OCI-LY3 (cell line): ENCODE results near the gene PHKA1.
A peak's percentile ranks its signal among the peaks of the same experiment; 100 is the strongest.

ENCODE experiments used
- H2AFZ ChIP-seq: fragments of 200-600, 300-600 bp; shearing (Covaris generic); 2 replicates; pipeline ENCODE4 v1.6.0; 2014; ENCODE audit warnings: antibody characterized with exemption, low read depth, low read length
- H3K27ac ChIP-seq: fragments of 200-600, 300-600 bp; sonication (generic); 2 replicates; pipeline ENCODE4 v1.5.1; 2014; ENCODE audit warnings: mild to moderate bottlenecking, low read length, moderate library complexity, mixed read lengths
- H3K27me3 ChIP-seq: fragments of 200-600, 300-600 bp; sonication (generic); 2 replicates; pipeline ENCODE4 v1.6.1; 2014; ENCODE audit warnings: low read depth, low read length, mixed read lengths
- H3K36me3 ChIP-seq: fragments of 200-600, 300-600 bp; sonication (generic); replicated peaks from 2 replicates; pipeline ENCODE3; 2014; ENCODE audit warnings: low read depth, low read length, mixed read lengths
- H3K4me1 ChIP-seq: fragments of 300-600, 200-600 bp; sonication (generic); 2 replicates; pipeline ENCODE4 v1.6.1; 2014; ENCODE audit warnings: low read length, mixed read lengths
- H3K4me2 ChIP-seq: fragments of 200-600, 300-600 bp; sonication (generic); 2 replicates; pipeline ENCODE4 v1.6.1; 2014; ENCODE audit warnings: low read length, mixed read lengths
- H3K4me3 ChIP-seq: fragments of 300-600, 200-600 bp; sonication (generic); 2 replicates; pipeline ENCODE4 v1.5.1; 2014; ENCODE audit warnings: antibody characterized with exemption, mild to moderate bottlenecking, low read length, moderate library complexity
- H3K79me2 ChIP-seq: fragments of 300-600, 200-600 bp; shearing (Covaris generic); 2 replicates; pipeline ENCODE4 v1.6.1; 2014; ENCODE audit warnings: mild to moderate bottlenecking, low read length, mixed read lengths
- H3K9ac ChIP-seq: fragments of 300-600, 200-600 bp; shearing (Covaris generic); 2 replicates; pipeline ENCODE4 v1.6.0; 2014; ENCODE audit warnings: mild to moderate bottlenecking, low read length, moderate library complexity
- H3K9me3 ChIP-seq: fragments of 200-600, 300-600 bp; shearing (Covaris generic); 2 replicates; pipeline ENCODE4 v1.6.1; 2014; ENCODE audit warnings: low read length, mixed read lengths; ENCODE audit not compliant: insufficient read depth
- H4K20me1 ChIP-seq: fragments of 200-600, 300-600 bp; sonication (generic); 2 replicates; pipeline ENCODE4 v1.6.1; 2016; ENCODE audit warnings: low read length, mixed read lengths; ENCODE audit not compliant: insufficient read depth
- CTCF ChIP-seq: fragments of 200-600, 300-600 bp; sonication (generic); IDR thresholded peaks from 2 replicates; pipeline ENCODE4 v1.5.1; 2014; ENCODE audit warnings: antibody characterized with exemption, low read length, low read depth
- EZH2phosphoT487 ChIP-seq: fragments of 200-600 bp; shearing (Covaris generic); IDR thresholded peaks from 2 replicates; pipeline ENCODE4 v1.6.1; 2018; ENCODE audit warnings: antibody characterized with exemption, mixed run types, low read depth

Gene PHKA1

GRCh38 chrX:72652082-72652481, 62.0 kb downstream of the PHKA1 start:
- no peak overlapping the region for H3K4me3 ChIP-seq
- H2AFZ ChIP-seq = no peak overlapping the region
- no peaks in the 10 kb centered on the region for H3K27me3 ChIP-seq
- H3K27ac ChIP-seq = no peak overlapping the region
- no peaks in the 10 kb centered on the region for H3K79me2 ChIP-seq
- H3K9me3 ChIP-seq = no peaks in the 10 kb centered on the region
- no peaks in the 10 kb centered on the region for H4K20me1 ChIP-seq
- H3K9ac ChIP-seq = no peak overlapping the region
- no peaks in the 10 kb centered on the region for H3K4me1 ChIP-seq
- no peak overlapping the region for H3K4me2 ChIP-seq
- TF ChIP-seq CTCF = no peak
- no peak for TF ChIP-seq EZH2phosphoT487
- H3K36me3 ChIP-seq = peaks cover 11% of the 10 kb centered on the region

GRCh38 chrX:72644946-72645345, 69.2 kb downstream of the PHKA1 start:
- no peaks in the 10 kb centered on the region for H3K27me3 ChIP-seq
- TF ChIP-seq EZH2phosphoT487 (no peak), CTCF (no peak)

GRCh38 chrX:72641611-72642010, 72.5 kb downstream of the PHKA1 start:
- no peak overlapping the region for H3K4me2 ChIP-seq
- TF ChIP-seq CTCF = no peak
- no peak for TF ChIP-seq EZH2phosphoT487
- H3K9me3 ChIP-seq = no peaks in the 10 kb centered on the region
- H2AFZ ChIP-seq = no peak overlapping the region
- H3K79me2 ChIP-seq = no peaks in the 10 kb centered on the region
- H4K20me1 ChIP-seq = no peaks in the 10 kb centered on the region
- no peak overlapping the region for H3K27ac ChIP-seq
- peaks cover 8% of the 10 kb centered on the region for H3K36me3 ChIP-seq
- H3K4me3 ChIP-seq = no peak overlapping the region
- H3K4me1 ChIP-seq = peaks cover 13% of the 10 kb centered on the region
- H3K9ac ChIP-seq = no peak overlapping the region
- H3K27me3 ChIP-seq = no peaks in the 10 kb centered on the region

More at GRCh38 chrX:72644946-72645345, 69.2 kb downstream of the PHKA1 start:
- no peaks in the 10 kb centered on the region for H4K20me1 ChIP-seq
- H2AFZ ChIP-seq = no peak overlapping the region
- H3K9ac ChIP-seq = no peak overlapping the region
- H3K9me3 ChIP-seq = no peaks in the 10 kb centered on the region
- peaks cover 5% of the 10 kb centered on the region for H3K36me3 ChIP-seq
- H3K79me2 ChIP-seq = no peaks in the 10 kb centered on the region
- H3K4me2 ChIP-seq = peak overlapping the region; percentile 26; the same call in 1 of the 2 replicates
- no peak overlapping the region for H3K4me3 ChIP-seq
- H3K27ac ChIP-seq = peak overlapping the region; percentile 42
- H3K4me1 ChIP-seq = peaks cover 13% of the 10 kb centered on the region

DNA sequence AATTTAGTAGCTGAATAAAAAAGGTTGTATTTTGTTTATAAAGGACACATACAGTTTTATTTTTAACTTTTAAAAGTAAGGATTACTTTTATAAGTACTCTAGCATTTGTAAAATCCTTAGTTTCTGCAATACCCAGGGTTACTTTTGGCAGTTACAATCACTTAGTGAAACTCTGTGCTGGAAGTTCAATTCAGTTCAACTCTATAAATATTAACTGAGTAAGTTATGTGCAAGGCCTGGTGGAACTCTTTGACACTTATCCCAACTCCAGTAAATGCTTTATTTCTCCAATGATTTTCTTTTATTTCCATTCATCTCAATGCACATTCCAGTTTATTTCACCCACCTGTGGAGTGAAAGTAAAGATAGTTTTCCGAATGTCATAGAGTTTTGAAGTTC, 78.2 kb downstream of the PHKA1 start:
- no peak for TF ChIP-seq CTCF
- no peak for TF ChIP-seq EZH2phosphoT487
- no peaks in the 10 kb centered on the region for H3K9me3 ChIP-seq

More for the DNA sequence above, 78.2 kb downstream of the PHKA1 start:
- no peak overlapping the region for H3K4me3 ChIP-seq
- no peak overlapping the region for H2AFZ ChIP-seq
- no peak overlapping the region for H3K9ac ChIP-seq
- no peak overlapping the region for H3K27ac ChIP-seq
- no peaks in the 10 kb centered on the region for H3K79me2 ChIP-seq
- no peak overlapping the region for H3K4me2 ChIP-seq
- H3K4me1 ChIP-seq = peaks cover 6% of the 10 kb centered on the region
- H3K36me3 ChIP-seq = peaks cover 29% of the 10 kb centered on the region
- no peaks in the 10 kb centered on the region for H3K27me3 ChIP-seq
- H4K20me1 ChIP-seq = no peaks in the 10 kb centered on the region
